Ovary (tissue), 3 donors: ENCODE data around the gene ERG.

Experiments used
- CTCF ChIP-seq, 3 donors: fragments of 450-650 bp in 2 of 3; fragments of 200-600 bp in 1 of 3; IDR thresholded peaks; one replicate each; pipeline versions ENCODE4 v1.5.1 to v1.8.0; 2016 to 2022; ENCODE audit warnings: antibody characterized with exemption in 3 of 3, mild to moderate bottlenecking in 1 of 3
- EP300 ChIP-seq: sonication (generic); formaldehyde crosslinking; IDR thresholded peaks from one replicate; pipeline ENCODE4 v1.6.1; 2017; ENCODE audit warnings: antibody characterized with exemption
- POLR2A ChIP-seq: fragments of 450-650 bp; IDR thresholded peaks from one replicate; pipeline ENCODE4 v1.6.1; 2017; ENCODE audit warnings: antibody characterized with exemption, mild to moderate bottlenecking, moderate library complexity
- donor health status: DM: no; HTN: no; CAD: no.

DNA sequence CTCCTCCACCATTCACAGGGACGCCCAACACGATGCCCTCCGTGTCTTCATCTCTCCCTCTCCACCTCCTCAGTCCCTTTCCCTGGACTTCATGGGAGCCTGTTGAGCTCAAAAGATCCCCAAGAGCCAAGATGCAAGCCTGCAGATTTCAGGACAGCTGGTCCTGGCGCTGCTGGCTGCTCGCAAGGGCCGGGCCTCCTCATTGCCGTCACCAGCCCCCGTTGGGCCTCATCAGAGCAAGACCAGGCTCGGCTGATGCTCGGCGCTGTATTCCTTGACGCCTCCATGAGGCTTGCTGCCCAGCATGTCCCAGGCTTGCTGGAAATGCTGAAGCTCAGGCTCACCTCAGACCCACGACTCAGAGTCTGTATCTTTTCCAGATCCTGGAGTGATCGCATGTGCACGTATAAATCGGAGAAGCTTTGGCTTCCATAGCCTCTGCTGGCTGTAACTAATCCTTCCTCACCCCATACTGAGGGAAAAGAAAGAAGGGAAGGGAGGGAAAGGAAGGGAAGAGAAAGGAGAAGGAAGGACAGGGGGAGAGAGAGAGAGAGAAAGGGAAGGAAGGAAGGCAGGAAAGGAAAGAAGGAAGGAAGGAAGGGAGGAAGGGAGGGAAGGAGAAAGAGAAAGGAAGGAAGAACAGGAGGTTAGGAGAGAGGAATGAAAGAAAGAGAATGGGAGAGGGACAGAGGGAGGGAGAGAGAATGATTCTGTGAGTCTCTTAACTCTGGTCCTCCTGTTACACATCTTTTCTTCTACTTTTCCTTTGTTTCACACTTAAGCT, 146.9 kb downstream of the ERG start:
- TF ChIP-seq POLR2A (no peak), CTCF (IDR thresholded peaks at IDR 0.05) (no peak), EP300 (no peak)
